ENCODE measurements around the gene NLRP9. TPM values are rescaled to one million over a fixed set of nuclear protein-coding genes. Genes with fewer than 3 reads are reported as not detected.

The NLRP9 gene
- total RNA-seq, 1 experiment from 2014 or later = not detected

- CTCF ChIA-PET = no interaction called here
- intact Hi-C loops (cut with micrococcal nuclease) = no loop called here
- H3K4me2 ChIP-seq (ENCODE audit: low read length) = no peak overlapping the region
- ATAC-seq = no peak
- H3K4me1 ChIP-seq (ENCODE audit: control insufficient read depth in 1 of 2, insufficient read depth in 2 of 2, low read length in 2 of 2) = peaks cover 13 to 19% of the 10 kb centered on the region in 2 experiments; a peak in 3 of 4 replicates
- H3K27ac ChIP-seq (ENCODE audit: low read depth, low read length) = peak overlapping the region; percentile 14; the same call in 1 of the 2 replicates
- H2AFZ ChIP-seq (ENCODE audit: low read depth, low read length, poor library complexity, severe bottlenecking) = no peak overlapping the region
- POLR2A ChIA-PET = no interaction called here
- H3K36me3 ChIP-seq (ENCODE audit: control insufficient read depth in 1 of 2, insufficient read depth in 2 of 2, low read length in 2 of 2) = peaks cover 43 to 52% of the 10 kb centered on the region in 2 experiments; a peak in 3 of 4 replicates
- no peaks in the 10 kb centered on the region for H3K9me3 ChIP-seq (ENCODE audit: control insufficient read depth in 1 of 2, insufficient read depth in 1 of 2, low read depth in 1 of 2, low read length in 2 of 2)
- H3K9ac ChIP-seq (ENCODE audit: low read length) = no peak overlapping the region
- RAD21 ChIA-PET (ENCODE audit: low non-redundant PET in 1 of 2, low total read pairs in 2 of 2, uncharacterized antibody in 2 of 2, unreplicated experiment in 2 of 2) = no interaction called here
- no peaks in the 10 kb centered on the region for H3K9me2 ChIP-seq (ENCODE audit: insufficient read depth)
- no TSS peak for BruUV-seq (replicated peaks)
- DNase-seq (ENCODE audit: low read depth, low spot score) = no peak
- no peaks in the 10 kb centered on the region for H3K27me3 ChIP-seq (ENCODE audit: insufficient read depth, low read length)
- no peak overlapping the region for H3K4me3 ChIP-seq (replicated peaks in 1 of 2; ENCODE audit: low read depth in 1 of 2, low read length in 2 of 2)
- peaks cover 88% of the 10 kb centered on the region for H3K79me2 ChIP-seq (ENCODE audit: insufficient read depth, low read length)
- no peak for TF ChIP-seq EZH2phosphoT487 (IDR thresholded peaks at IDR 0.05; ENCODE audit: borderline replicate concordance)
- no peak for TF ChIP-seq RAD21 (IDR thresholded peaks at IDR 0.05; ENCODE audit: low read depth)
- TF ChIP-seq JUND (IDR thresholded peaks at IDR 0.05) = no peak
- no peak for TF ChIP-seq ZNF274 (IDR thresholded peaks at IDR 0.05; ENCODE audit: low read depth, low read length)
- TF ChIP-seq MAX (IDR thresholded peaks at IDR 0.05) = no peak
- TF ChIP-seq SIN3A (IDR thresholded peaks at IDR 0.05; ENCODE audit: low read depth) = no peak
- TF ChIP-seq FOSL1 (IDR thresholded peaks at IDR 0.05; ENCODE audit: low read depth) = no peak
- TF ChIP-seq TCF7L2 (IDR thresholded peaks at IDR 0.05; ENCODE audit: borderline replicate concordance, extremely low read depth, insufficient read depth, insufficient read length) = no peak
- no peak for TF ChIP-seq CEBPB (IDR thresholded peaks at IDR 0.05; ENCODE audit: low read depth)
- TF ChIP-seq POLR2A (IDR thresholded peaks at IDR 0.05; ENCODE audit: borderline replicate concordance, extremely low read depth, insufficient read depth, insufficient read length) = no peak
- TF ChIP-seq EGR1 (IDR thresholded peaks at IDR 0.05; ENCODE audit: low read depth) = no peak
- no peak for TF ChIP-seq CTCF (IDR thresholded peaks at IDR 0.05 in 2 of 3, conservative IDR thresholded peaks at IDR 0.05 in 1 of 3; ENCODE audit: borderline replicate concordance in 1 of 3, insufficient read depth in 1 of 3, low read depth in 2 of 3, low read length in 2 of 3)
- TF ChIP-seq SRF (IDR thresholded peaks at IDR 0.05; ENCODE audit: low read depth) = no peak
- no peak for TF ChIP-seq YY1 (IDR thresholded peaks at IDR 0.05; ENCODE audit: extremely low read depth, insufficient replicate concordance, low read depth, low read length)
- H4K20me1 ChIP-seq (ENCODE audit: insufficient read depth) = no peaks in the 10 kb centered on the region; the same call in 1 of the 2 replicates
Observed at GRCh38 chr19:55658846-55659459, 79.2 kb downstream of the NLRP9 start.

Other genes starting within 250 kb of the NLRP9 start
- gene SSC5D, start 250.0 kb downstream of the NLRP9 start, total RNA-seq (2021; ENCODE audit: unreplicated experiment) = 1.5 TPM
- gene SBK2, start 201.3 kb downstream of the NLRP9 start, total RNA-seq (2021; ENCODE audit: unreplicated experiment) = 0.30 TPM
- 1.2 TPM for gene SBK3, start 192.9 kb downstream of the NLRP9 start, total RNA-seq (2021; ENCODE audit: unreplicated experiment)
- 24.1 TPM for gene ZNF579, start 157.6 kb downstream of the NLRP9 start, total RNA-seq (2021; ENCODE audit: unreplicated experiment)
- gene FIZ1, start 138.9 kb downstream of the NLRP9 start, total RNA-seq (2021; ENCODE audit: unreplicated experiment) = 15.3 TPM
- 17.2 TPM for gene ZNF524, start 138.1 kb downstream of the NLRP9 start, total RNA-seq (2021; ENCODE audit: unreplicated experiment)
- 16.2 TPM for gene ZNF865, start 132.8 kb downstream of the NLRP9 start, total RNA-seq (2021; ENCODE audit: unreplicated experiment)
- 5.3 TPM for gene ZNF784, start 113.8 kb downstream of the NLRP9 start, total RNA-seq (2021; ENCODE audit: unreplicated experiment)
- 36.7 TPM for gene ZNF580, start 97.4 kb downstream of the NLRP9 start, total RNA-seq (2021; ENCODE audit: unreplicated experiment)
- 44.4 TPM for gene ZNF581, start 94.8 kb downstream of the NLRP9 start, total RNA-seq (2021; ENCODE audit: unreplicated experiment)
- gene CCDC106, start 90.2 kb downstream of the NLRP9 start, total RNA-seq (2021; ENCODE audit: unreplicated experiment) = 1.0 TPM
- gene U2AF2, start 83.4 kb downstream of the NLRP9 start, total RNA-seq (2021; ENCODE audit: unreplicated experiment) = 259 TPM
- 122 TPM for gene EPN1, start 63.2 kb downstream of the NLRP9 start, total RNA-seq (2021; ENCODE audit: unreplicated experiment)
- gene RFPL4A, start 20.7 kb upstream of the NLRP9 start, total RNA-seq (2021; ENCODE audit: unreplicated experiment) = not detected
- gene RFPL4AL1, start 30.7 kb upstream of the NLRP9 start, total RNA-seq (2021; ENCODE audit: unreplicated experiment) = not detected
- gene NLRP11, start 93.6 kb upstream of the NLRP9 start, total RNA-seq (2021; ENCODE audit: unreplicated experiment) = 0.86 TPM
- 0.52 TPM for gene NLRP4, start 98.1 kb upstream of the NLRP9 start, total RNA-seq (2021; ENCODE audit: unreplicated experiment)
- not detected for gene NLRP13, start 193.9 kb upstream of the NLRP9 start, total RNA-seq (2021; ENCODE audit: unreplicated experiment)
- gene NLRP8, start 209.4 kb upstream of the NLRP9 start, total RNA-seq (2021; ENCODE audit: unreplicated experiment) = not detected
- 0.30 TPM for gene NLRP5, start 248.4 kb upstream of the NLRP9 start, total RNA-seq (2021; ENCODE audit: unreplicated experiment)